Mesodermal cell (in vitro differentiated cells): ENCODE measurements around the gene KIF1A.

Experiments used
- H3K27ac ChIP-seq: 2 replicates; pipeline ENCODE4 v1.7.0; 2013; ENCODE audit warnings: mild to moderate bottlenecking, low read depth, low read length, moderate library complexity; ENCODE audit not compliant: severe bottlenecking
- H3K36me3 ChIP-seq: 2 replicates; pipeline ENCODE4 v1.7.1; 2013; ENCODE audit warnings: mild to moderate bottlenecking, low read length, moderate library complexity; ENCODE audit not compliant: control insufficient read depth, insufficient read depth
- H3K4me1 ChIP-seq: one replicate; pipeline ENCODE4 v1.7.1; 2013; ENCODE audit warnings: mild to moderate bottlenecking, low read length; ENCODE audit not compliant: insufficient read depth, control insufficient read depth, poor library complexity, severe bottlenecking
- H3K4me3 ChIP-seq: 2 replicates; pipeline ENCODE4 v1.7.0; 2013; ENCODE audit warnings: low read length, control low read depth, mild to moderate bottlenecking; ENCODE audit not compliant: insufficient read depth, poor library complexity, severe bottlenecking; ENCODE audit errors: extremely low read depth
- H3K9me3 ChIP-seq: 2 replicates; pipeline ENCODE4 v1.7.1; 2013; ENCODE audit warnings: mild to moderate bottlenecking, low read length, moderate library complexity; ENCODE audit not compliant: control insufficient read depth
- WGBS, 2 experiments: methylation state at CpG; one replicate each; pipeline ENCODE4 v1.1.5; 2013; ENCODE audit warnings: missing lambda C conversion rate in 2 of 2; ENCODE audit not compliant: insufficient coverage in 2 of 2; 5-methylcytosine and 5-hydroxymethylcytosine counted together

Gene KIF1A

DNA sequence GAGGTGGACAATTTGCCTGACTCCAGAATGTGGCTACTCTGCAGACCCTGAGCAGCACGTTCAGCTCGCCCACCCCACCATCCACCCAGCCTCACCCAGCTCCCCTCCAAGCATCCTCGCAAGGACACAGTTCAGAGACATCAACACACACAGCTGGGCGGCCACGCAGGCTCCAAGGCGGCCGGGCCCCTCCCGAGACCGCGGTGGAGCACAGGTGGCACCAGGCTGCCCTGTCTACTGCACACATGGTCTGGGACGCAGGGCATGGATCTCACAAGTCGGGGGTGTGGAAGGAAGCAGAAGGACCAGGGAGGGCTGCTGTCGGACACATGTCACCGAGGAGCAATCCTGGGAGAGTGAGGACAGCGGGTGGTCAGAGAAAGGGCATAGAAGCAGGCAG is 92.1 kb downstream of the KIF1A start:
- Histone ChIP-seq H3K9me3 (no peaks in the 10 kb centered on the region), H3K4me3 (no peak overlapping the region), H3K36me3 (no peaks in the 10 kb centered on the region), H3K27ac (no peak overlapping the region), H3K4me1 (no peaks in the 10 kb centered on the region)
- WGBS, 2 experiments = 94 to 97% methylated on average over 6 to 13 of the region's 15 CpGs

DNA sequence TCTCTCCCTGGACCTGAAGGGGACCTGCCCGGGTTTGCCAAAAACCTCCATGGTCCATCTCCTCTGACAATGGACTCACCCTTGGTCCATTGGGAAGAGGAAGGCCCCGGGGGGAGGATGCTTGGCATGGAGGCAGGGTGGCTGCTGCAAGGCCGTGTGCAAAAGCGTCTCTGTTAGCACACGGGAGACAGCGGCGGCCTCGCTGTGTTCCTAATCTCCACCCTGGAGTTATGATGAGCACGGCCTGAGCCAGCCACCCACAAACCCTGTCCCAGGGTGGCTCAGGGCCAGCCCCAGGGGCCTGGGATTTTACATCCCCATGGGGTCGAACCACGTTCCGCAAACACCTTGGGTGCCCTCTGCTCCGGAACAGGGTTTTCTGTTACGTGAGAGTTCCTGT is 92.6 kb downstream of the KIF1A start:
- Histone ChIP-seq H3K4me1 (no peaks in the 10 kb centered on the region), H3K4me3 (no peak overlapping the region), H3K36me3 (no peaks in the 10 kb centered on the region), H3K27ac (no peak overlapping the region), H3K9me3 (no peaks in the 10 kb centered on the region)
- 89 to 98% methylated on average over 10 to 14 of the region's 14 CpGs for WGBS, 2 experiments

- WGBS, 2 experiments = 92% methylated on average over 13 to 14 of the region's 14 CpGs
- Histone ChIP-seq H3K9me3 (no peaks in the 10 kb centered on the region), H3K4me1 (no peaks in the 10 kb centered on the region), H3K36me3 (no peaks in the 10 kb centered on the region), H3K4me3 (no peak overlapping the region), H3K27ac (no peak overlapping the region)
These were observed 93.1 kb downstream of the KIF1A start for GRCh38 chr2:240726876-240727275.

DNA sequence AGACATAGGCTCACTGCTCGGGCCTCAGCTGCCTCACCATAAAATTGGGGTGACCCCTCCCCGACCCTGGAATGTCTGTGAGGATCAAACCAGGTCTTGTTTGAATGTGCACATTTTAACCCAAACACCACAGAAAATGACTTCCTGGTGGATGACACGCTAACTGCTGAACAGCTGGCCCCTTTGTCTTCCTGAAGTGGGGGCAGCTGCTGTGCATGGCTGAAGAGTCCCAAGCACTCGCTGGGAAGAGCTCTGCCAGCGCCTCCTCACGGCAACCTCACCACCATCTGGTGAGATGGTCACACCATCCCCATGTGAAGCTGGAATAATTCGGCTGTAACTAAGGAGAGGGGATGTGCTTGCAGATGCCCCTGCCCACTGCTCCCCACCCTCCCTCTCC is 94.3 kb downstream of the KIF1A start:
- Histone ChIP-seq H3K27ac (no peak overlapping the region), H3K4me3 (no peak overlapping the region), H3K36me3 (no peaks in the 10 kb centered on the region), H3K4me1 (no peaks in the 10 kb centered on the region), H3K9me3 (no peaks in the 10 kb centered on the region)
- WGBS, 2 experiments = 83 to 96% methylated on average over 2 to 3 of the region's 7 CpGs

- Histone ChIP-seq H3K9me3 (no peaks in the 10 kb centered on the region), H3K4me3 (no peak overlapping the region), H3K4me1 (no peaks in the 10 kb centered on the region), H3K36me3 (no peaks in the 10 kb centered on the region), H3K27ac (no peak overlapping the region)
- 93 to 98% methylated on average over 9 to 12 of the region's 12 CpGs for WGBS, 2 experiments
These were observed 94.8 kb downstream of the KIF1A start for GRCh38 chr2:240725266-240725665.

DNA sequence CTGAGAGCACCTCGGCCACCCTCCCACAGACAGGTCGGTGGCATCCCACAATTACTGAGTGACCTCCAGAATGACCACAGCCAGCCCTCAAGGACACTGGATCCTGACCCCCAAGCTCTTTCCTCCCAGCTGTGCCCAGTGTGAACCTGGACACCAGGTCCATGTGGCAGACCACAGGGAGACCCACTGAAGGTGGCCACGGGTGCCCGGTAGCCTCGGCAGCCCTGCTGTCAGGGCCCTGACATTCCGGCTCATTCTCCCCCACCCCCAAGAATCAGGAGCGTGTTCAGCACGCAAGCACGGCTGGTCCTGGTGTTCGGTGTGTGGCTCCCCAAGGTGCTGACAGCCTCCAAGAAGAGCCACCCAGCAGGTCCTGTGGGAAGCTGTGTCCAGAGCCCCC is 95.6 kb downstream of the KIF1A start:
- no peak overlapping the region for H3K4me3 ChIP-seq
- H3K36me3 ChIP-seq = no peaks in the 10 kb centered on the region
- no peaks in the 10 kb centered on the region for H3K9me3 ChIP-seq
- H3K27ac ChIP-seq = no peak overlapping the region
- no peaks in the 10 kb centered on the region for H3K4me1 ChIP-seq
- WGBS, 2 experiments = 96 to 98% methylated on average over 7 to 9 of the region's 10 CpGs

- 93 to 95% methylated on average over 8 to 9 of the region's 9 CpGs for WGBS, 2 experiments
- H3K4me1 ChIP-seq = no peaks in the 10 kb centered on the region
- H3K27ac ChIP-seq = no peak overlapping the region
- no peaks in the 10 kb centered on the region for H3K9me3 ChIP-seq
- no peak overlapping the region for H3K4me3 ChIP-seq
- H3K36me3 ChIP-seq = no peaks in the 10 kb centered on the region
These were observed 96.2 kb downstream of the KIF1A start for GRCh38 chr2:240723851-240724250.

- H3K4me3 ChIP-seq = no peak overlapping the region
- H3K27ac ChIP-seq = no peak overlapping the region
- H3K36me3 ChIP-seq = no peaks in the 10 kb centered on the region
- no peaks in the 10 kb centered on the region for H3K9me3 ChIP-seq
- H3K4me1 ChIP-seq = no peaks in the 10 kb centered on the region
- 93 to 94% methylated on average over 21 to 30 of the region's 32 CpGs for WGBS, 2 experiments
These were observed 97.0 kb downstream of the KIF1A start for GRCh38 chr2:240722796-240723735.

DNA sequence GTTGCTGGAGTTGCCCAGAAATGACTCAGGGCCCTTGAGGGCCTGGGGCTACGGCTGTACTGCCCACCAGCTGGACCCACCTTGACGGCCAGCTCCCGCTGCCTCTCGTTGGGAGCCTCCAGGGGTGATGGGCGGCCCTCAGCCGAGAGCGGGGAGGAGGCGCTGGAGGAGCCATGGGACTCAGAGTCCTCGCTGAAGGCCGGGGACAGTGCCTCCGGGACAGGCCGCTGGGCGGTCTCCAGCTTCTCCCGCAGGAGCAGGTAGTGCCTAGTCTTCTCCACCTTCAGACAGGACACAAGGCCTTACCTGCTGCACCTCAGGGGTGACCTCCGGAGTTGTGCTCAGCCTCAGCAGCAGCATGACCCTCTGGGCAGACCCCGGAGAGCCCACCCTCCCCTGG is 97.6 kb downstream of the KIF1A start:
- Histone ChIP-seq H3K4me1 (no peaks in the 10 kb centered on the region), H3K4me3 (no peak overlapping the region), H3K27ac (no peak overlapping the region), H3K9me3 (no peaks in the 10 kb centered on the region), H3K36me3 (no peaks in the 10 kb centered on the region)
- 95 to 98% methylated on average over 13 to 15 of the region's 16 CpGs for WGBS, 2 experiments

DNA sequence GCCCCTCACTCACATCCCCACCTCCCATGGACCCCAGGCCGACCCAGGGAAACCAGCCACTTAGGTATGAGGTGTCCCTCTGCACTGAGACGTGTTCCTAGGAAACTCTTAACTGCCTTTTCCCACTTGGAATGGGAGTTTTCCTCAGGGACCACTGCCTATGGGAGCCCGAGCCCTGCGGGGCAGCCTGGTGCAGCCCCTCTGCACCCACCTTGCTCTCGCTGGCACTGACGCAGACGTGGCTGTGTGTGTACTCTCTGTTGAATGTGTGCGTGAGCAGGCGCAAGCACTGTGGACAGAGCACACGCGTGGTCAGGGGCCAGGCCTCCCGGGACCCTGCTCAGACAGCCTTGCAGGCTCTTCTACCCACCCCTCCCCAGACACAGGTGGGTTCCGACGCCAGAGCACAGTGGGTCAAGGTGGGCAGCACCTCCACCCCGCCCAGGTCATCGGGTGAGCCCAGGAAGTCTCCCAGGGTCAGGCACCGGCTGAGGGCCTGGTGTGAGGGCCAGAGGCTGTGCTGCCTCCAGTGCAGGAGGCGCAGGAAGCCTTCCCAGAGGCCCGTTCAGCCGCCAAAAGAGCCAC is 98.3 kb downstream of the KIF1A start:
- Histone ChIP-seq H3K27ac (no peak overlapping the region), H3K36me3 (no peaks in the 10 kb centered on the region), H3K4me3 (no peak overlapping the region), H3K9me3 (no peaks in the 10 kb centered on the region), H3K4me1 (no peaks in the 10 kb centered on the region)
- WGBS, 2 experiments = 93 to 96% methylated on average over 11 to 15 of the region's 20 CpGs
